HG03064 (cell line): ENCODE results near the gene TPTE.
"Not testable (repeated sequence)": the region's sequence is repeated elsewhere in the genome, so short reads cannot be mapped to it uniquely, and the experiment has no call there.

Experiments
- ATAC-seq: cut with Tn5 transposase; IDR thresholded peaks from one replicate; pipeline ENCODE4 v1.9.1; 2021; ENCODE audit warnings: low read depth; ENCODE audit not compliant: unreplicated experiment

TPTE gene

GRCh38 chr21:10521091-10521598 lies at the start of gene TPTE:
Gene TPTE, plus strand, starts transcription at chr21:10521583. Its CDS starts 17,141 bp downstream, at chr21:10538724.
- no peak for ATAC-seq

GRCh38 chr21:10471999-10472398 lies 49.4 kb upstream of the TPTE start:
- ATAC-seq: not testable (repeated sequence)

GRCh38 chr21:10477794-10478193 lies 43.6 kb upstream of the TPTE start:
- not testable (repeated sequence) for ATAC-seq

GRCh38 chr21:10479875-10480274 lies 41.5 kb upstream of the TPTE start:
- not testable (repeated sequence) for ATAC-seq

GRCh38 chr21:10484864-10485263 lies 36.5 kb upstream of the TPTE start:
- ATAC-seq: not testable (repeated sequence)

- ATAC-seq: not testable (repeated sequence)
Measured at GRCh38 chr21:10490453-10490852, 30.9 kb upstream of the TPTE start.

GRCh38 chr21:10511116-10511515 lies 10.3 kb upstream of the TPTE start:
- ATAC-seq: no peak

- ATAC-seq: not testable (repeated sequence)
Measured at GRCh38 chr21:10516889-10517288, 4.5 kb upstream of the TPTE start.

GRCh38 chr21:10517904-10518303 lies 3.5 kb upstream of the TPTE start:
- not testable (repeated sequence) for ATAC-seq

- ATAC-seq: not testable (repeated sequence)
Measured at GRCh38 chr21:10521835-10522500, 585 bp downstream of the TPTE start.

- ATAC-seq: no peak
Measured at GRCh38 chr21:10539956-10540355, 18.6 kb downstream of the TPTE start.

- not testable (repeated sequence) for ATAC-seq
Measured at GRCh38 chr21:10544376-10544775, 23.0 kb downstream of the TPTE start.

- ATAC-seq: not testable (repeated sequence)
Measured at GRCh38 chr21:10547868-10548267, 26.5 kb downstream of the TPTE start.

- not testable (repeated sequence) for ATAC-seq
Measured at GRCh38 chr21:10548331-10548954, 27.1 kb downstream of the TPTE start.

- not testable (repeated sequence) for ATAC-seq
Measured at GRCh38 chr21:10570803-10571202, 49.4 kb downstream of the TPTE start.

GRCh38 chr21:10574531-10575310 lies 53.3 kb downstream of the TPTE start:
- ATAC-seq: not testable (repeated sequence)

- no peak for ATAC-seq
Measured at GRCh38 chr21:10575311-10575667, 53.9 kb downstream of the TPTE start.

- ATAC-seq: not testable (repeated sequence)
Measured at GRCh38 chr21:10578910-10579309, 57.5 kb downstream of the TPTE start.

- ATAC-seq: not testable (repeated sequence)
Measured at GRCh38 chr21:10589115-10589514, 67.7 kb downstream of the TPTE start.

GRCh38 chr21:10607074-10607473 lies 85.7 kb downstream of the TPTE start:
- not testable (repeated sequence) for ATAC-seq

GRCh38 chr21:10614285-10614684 lies 92.9 kb downstream of the TPTE start:
- ATAC-seq: not testable (repeated sequence)
